Measurements from ENCODE around the gene DIAPH3.

DIAPH3 gene

DNA sequence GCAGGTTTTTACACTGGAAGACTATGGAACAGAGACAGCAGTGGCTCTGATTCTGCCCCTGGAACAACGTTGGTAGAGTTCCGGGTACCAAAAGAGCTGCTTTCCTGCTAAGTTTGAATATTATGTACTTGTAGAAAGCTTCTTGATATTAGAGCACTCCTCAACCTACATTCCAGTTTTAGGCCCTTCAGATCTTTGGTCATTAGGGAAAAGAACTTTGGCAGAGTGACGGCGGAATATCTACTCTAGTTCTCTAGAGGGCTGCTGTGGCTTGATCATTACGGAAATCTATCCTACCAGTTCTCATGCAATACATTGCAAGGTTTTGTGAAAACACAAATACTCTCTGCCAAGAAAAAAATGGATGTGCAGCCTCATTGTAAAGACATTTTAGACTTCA, 415.7 kb downstream of the DIAPH3 start:
- TF ChIP-seq, protein P1, sequence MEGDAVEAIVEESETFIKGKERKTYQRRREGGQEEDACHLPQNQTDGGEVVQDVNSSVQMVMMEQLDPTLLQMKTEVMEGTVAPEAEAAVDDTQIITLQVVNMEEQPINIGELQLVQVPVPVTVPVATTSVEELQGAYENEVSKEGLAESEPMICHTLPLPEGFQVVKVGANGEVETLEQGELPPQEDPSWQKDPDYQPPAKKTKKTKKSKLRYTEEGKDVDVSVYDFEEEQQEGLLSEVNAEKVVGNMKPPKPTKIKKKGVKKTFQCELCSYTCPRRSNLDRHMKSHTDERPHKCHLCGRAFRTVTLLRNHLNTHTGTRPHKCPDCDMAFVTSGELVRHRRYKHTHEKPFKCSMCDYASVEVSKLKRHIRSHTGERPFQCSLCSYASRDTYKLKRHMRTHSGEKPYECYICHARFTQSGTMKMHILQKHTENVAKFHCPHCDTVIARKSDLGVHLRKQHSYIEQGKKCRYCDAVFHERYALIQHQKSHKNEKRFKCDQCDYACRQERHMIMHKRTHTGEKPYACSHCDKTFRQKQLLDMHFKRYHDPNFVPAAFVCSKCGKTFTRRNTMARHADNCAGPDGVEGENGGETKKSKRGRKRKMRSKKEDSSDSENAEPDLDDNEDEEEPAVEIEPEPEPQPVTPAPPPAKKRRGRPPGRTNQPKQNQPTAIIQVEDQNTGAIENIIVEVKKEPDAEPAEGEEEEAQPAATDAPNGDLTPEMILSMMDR (IDR thresholded peaks at IDR 0.05), result no peak
- TF ChIP-seq ZFX (IDR thresholded peaks at IDR 0.05; ENCODE audit: borderline replicate concordance), result no peak
- no peak overlapping the region for H3K27ac ChIP-seq

DNA sequence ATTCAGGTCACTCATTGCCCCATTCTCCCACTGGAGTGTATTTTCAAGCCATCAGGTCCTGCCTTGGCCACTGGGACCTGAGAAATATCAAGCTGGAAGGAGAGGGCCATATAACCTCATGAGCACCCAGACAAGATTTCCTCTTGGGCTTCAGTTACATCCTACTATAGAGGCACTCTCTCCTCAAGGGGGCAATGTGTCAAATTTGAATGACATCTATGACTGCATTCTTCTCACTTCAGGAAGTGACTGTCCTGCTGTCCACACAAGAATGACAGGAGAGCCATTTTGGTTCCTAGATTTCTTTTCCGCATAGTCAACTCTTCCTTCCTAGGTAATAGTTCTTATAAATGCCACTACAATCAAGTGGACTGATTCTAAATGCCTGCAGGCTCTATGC, 416.2 kb downstream of the DIAPH3 start:
- no peak overlapping the region for H3K27ac ChIP-seq
- TF ChIP-seq, protein P1 (IDR thresholded peaks at IDR 0.05), result peak; percentile 8; the same call in 1 of the 2 replicates
- no peak for TF ChIP-seq ZFX (IDR thresholded peaks at IDR 0.05; ENCODE audit: borderline replicate concordance)

DNA sequence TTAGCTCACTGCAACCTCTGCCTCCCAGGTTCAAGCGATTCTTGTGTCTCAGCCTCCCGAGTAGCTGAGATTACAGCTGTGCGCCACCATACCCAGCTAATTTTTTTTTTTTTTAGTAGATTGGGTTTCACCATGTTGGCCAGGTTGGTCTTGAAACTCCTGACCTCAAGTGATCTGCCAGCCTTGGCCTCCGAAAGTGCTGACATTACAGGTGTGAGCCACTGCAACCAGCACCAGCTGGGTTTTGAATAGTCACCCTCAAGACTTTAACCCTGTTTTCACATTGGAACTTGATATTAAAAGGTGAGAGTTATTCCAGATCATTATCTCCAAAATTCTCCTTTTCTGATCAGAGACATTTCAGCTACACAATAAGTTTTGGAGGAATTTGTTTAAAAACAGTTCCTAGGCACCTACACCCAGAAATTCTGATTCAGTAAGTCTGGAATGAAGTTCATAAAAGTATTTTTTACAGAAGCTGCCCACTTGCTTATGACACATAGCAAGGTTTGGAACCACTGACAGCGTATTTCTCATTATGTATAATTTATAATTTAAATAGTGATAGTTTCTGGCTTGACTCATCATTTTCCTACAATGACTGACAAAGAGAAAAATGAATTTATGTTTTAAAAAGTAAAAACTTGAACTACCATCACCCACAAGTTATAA, 417.3 kb downstream of the DIAPH3 start:
- no peak overlapping the region for H3K27ac ChIP-seq

DNA sequence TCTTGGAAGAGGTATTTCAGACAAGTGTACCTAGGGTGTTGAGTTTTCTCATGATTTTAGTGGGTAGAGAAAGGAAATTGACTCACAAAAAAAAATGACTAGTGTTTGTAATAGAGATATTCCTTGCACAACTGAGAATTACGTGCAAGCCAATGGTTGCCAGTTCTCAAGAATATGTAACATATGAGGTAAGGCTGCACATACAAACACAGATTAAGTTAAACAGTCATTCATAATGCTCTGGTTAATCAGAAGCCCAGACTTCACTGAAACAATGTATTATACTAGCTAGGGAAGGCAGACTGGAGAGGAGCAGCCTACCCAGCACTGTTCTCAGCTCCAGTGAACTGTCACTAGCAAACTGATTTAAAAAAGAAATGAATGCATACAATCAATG, 418.3 kb downstream of the DIAPH3 start:
- TF ChIP-seq ZFX (IDR thresholded peaks at IDR 0.05; ENCODE audit: borderline replicate concordance), result no peak
- TF ChIP-seq, protein P1 (IDR thresholded peaks at IDR 0.05), result no peak

More for the DNA sequence above, 417.3 kb downstream of the DIAPH3 start:
- no peak for TF ChIP-seq ZFX (IDR thresholded peaks at IDR 0.05; ENCODE audit: borderline replicate concordance)
- TF ChIP-seq, protein P1 (IDR thresholded peaks at IDR 0.05), result no peak

DNA sequence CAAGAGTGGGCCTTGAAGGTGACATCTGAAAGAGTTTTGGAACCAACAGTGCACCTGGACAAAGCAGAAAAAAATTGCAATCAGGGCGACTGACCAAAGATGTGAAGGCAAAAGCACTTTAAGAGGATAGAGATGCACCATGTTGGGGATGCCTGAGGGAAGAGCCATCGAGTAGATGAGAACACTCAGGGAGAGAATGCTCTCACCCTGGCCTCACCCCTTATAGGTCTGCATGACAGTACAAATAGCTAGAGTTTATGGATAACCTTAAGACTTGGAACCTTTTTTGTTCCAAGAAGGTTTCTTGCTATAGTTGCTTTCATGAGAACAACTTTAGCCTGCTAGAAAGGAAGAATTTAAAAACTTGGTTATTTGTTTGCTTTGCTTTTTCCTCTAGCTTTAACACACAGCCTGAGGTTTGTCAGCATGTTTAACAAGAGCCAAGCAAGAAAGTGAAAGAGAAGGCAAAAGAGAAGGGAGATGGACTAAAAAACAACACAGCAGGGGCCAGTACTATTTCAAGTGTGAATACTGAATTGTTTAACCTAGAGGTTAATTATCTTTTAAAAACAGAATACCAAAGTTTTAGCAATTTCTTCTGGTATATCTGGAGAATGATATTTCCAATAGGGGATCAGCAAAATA, 418.9 kb downstream of the DIAPH3 start:
- H3K27ac ChIP-seq, result no peak overlapping the region
- TF ChIP-seq, protein P1 (IDR thresholded peaks at IDR 0.05), result no peak
- no peak for TF ChIP-seq ZFX (IDR thresholded peaks at IDR 0.05; ENCODE audit: borderline replicate concordance)

More for the DNA sequence above, 418.3 kb downstream of the DIAPH3 start:
- H3K27ac ChIP-seq, result no peak overlapping the region

DNA sequence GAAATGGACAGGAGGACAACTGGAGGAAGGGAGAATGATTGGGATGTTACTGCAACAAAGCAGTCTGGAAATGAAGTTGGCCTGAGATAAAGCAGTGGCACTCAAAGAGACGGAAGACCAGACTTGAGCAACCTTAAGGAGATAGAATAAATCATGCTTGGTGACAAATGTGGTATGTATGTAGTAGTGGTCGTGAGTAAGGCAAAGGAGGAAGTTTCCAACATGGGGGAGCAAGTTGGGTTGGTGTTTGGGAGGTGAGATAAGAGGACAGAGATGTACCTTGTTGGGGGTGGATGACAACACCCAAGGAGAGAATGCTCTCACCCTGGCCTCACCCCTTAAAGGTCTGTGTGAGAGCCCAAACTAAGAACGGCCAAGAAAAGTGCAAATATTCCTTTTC, 420.5 kb downstream of the DIAPH3 start:
- H3K27ac ChIP-seq, result no peak overlapping the region
- TF ChIP-seq, protein P1 (IDR thresholded peaks at IDR 0.05), result no peak
- no peak for TF ChIP-seq ZFX (IDR thresholded peaks at IDR 0.05; ENCODE audit: borderline replicate concordance)

DNA sequence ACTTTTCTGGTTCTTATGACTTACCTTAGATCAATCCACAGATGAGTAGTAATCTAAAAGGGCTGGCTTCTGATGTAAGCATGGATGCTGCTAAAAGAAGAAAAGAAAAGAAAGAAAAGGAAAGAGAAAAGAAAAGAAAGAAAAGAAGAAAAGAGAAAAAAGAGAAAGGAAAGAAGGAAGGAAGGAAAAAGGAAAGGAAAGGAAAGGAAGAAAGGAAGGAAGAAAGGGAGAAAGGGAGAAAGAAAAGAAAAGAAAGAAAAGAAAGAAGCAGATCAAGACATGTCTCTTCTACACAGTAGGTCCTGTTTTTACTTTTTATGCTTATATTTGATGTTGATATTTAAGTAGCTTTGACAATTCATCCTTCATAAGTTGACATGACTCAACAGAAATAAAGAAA, 421.3 kb downstream of the DIAPH3 start:
- H3K27ac ChIP-seq, result no peak overlapping the region
- TF ChIP-seq, protein P1 (IDR thresholded peaks at IDR 0.05), result no peak
- TF ChIP-seq ZFX (IDR thresholded peaks at IDR 0.05; ENCODE audit: borderline replicate concordance), result no peak

All from 22Rv1 (cell line).